GM21723 (cell line): ENCODE measurements around the gene STK32C.

Experiments used
- ATAC-seq: cut with Tn5 transposase; IDR thresholded peaks from one replicate; pipeline ENCODE4 v1.9.1; 2021; ENCODE audit warnings: mild to moderate bottlenecking, moderate library complexity; ENCODE audit not compliant: unreplicated experiment

The STK32C gene

DNA sequence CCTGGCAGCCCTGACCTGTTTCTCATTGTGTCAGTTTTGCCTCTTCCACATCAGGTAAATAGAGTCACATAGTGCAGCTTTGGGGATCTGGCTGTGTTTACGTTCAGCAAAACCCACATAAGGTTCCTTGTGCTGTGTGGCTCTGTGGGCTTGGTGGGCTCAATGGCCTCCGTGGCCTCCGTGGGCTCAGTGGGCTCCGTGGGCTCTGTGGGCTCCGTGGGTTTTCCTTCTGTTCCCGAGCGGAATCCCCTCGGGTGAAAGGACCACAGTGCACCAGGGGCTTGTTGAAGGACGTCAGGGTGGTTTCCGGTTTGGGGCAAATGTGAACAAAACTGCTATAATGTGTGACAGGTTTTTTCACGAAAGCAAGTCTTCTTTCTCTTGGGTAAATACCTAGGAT lies 133.5 kb downstream of the STK32C start:
- ATAC-seq: no peak

GRCh38 chr10:132173185-132173584 lies 134.6 kb downstream of the STK32C start:
- ATAC-seq: no peak

DNA sequence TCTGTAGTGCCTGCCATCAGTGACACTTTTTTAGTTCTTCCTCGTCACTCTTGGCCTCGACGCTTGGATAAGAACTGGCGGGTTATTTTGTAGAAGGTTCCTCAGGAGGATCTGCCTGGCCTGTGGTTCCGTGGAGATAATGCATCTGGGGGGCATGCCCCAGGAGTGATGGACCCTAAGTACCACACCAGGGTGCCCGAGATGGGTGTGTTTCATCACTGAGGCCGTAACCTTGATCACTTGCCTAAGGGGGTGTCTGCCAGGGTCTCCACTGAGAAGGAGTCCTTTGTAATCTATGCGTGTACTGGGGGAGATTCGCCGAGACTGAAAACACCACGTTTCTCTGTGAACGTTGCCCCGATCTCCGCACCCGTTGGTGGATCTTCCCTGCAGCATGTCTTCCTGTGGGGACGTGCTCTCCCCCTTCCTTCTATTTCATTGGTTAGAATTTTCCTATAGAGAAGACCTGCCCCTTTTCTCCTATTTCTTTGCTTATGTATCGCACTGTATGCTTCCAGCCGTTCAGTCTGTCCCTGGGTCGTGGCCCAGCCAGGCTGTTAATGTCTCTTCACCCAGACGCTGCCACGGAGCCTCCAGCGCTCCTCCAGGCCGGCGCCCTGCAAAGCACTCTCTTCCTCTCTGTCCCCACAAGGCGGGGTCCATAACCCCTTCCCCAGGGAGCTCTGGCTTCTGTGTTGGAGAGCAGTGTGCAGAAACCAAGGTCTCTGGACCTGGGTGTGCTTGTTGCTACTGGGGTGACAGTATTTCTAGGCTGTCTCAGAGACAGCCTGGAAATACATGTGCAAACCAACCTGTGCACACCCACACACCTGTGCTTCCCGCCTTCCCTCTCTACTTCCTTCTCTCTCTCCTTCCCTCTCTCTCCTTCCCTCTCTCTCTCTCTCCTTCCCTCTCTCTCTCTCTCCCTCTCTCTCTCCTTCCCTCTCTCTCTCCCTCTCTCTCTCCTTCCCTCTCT lies 135.4 kb downstream of the STK32C start:
- ATAC-seq: no peak

GRCh38 chr10:132170561-132171361 lies 137.0 kb downstream of the STK32C start:
- ATAC-seq: no peak

GRCh38 chr10:132169766-132170560 lies 137.8 kb downstream of the STK32C start:
- no peak for ATAC-seq

GRCh38 chr10:132169031-132169765 lies 138.6 kb downstream of the STK32C start:
- no peak for ATAC-seq

- no peak for ATAC-seq
These were observed 139.1 kb downstream of the STK32C start for GRCh38 chr10:132168571-132169030.

GRCh38 chr10:132167976-132168375 lies 139.8 kb downstream of the STK32C start:
- ATAC-seq: no peak

DNA sequence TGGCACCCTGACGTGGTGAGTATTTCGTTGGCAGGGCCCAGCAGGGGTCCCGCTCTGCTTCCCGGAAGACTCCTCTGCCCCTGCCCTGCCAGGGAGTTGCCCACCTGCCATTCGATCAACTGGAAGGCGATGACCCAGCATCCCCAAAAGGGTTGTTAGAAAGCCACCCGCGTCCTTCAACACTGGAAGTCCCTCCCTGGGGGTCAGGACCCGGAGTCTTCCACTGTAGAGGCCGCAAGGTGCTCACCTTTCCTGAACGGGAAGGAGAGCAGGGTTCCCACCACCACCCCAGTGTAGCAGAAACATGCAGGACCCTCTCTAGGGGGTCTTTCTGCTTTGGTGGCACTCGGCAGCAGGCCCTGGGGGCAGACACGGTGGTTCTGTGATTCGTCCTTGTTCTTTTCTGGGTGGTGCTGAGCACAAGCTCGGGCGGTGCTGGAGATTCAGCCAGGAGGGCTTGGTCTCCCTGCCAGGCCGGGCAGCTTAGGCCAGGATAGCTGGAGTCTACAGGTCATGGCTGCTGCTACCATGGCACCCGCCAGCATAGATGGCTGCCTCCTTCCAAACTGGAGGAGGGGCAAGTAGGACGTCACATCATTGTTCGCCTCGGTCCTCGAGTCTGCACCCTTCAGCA lies 140.6 kb downstream of the STK32C start:
- no peak for ATAC-seq

DNA sequence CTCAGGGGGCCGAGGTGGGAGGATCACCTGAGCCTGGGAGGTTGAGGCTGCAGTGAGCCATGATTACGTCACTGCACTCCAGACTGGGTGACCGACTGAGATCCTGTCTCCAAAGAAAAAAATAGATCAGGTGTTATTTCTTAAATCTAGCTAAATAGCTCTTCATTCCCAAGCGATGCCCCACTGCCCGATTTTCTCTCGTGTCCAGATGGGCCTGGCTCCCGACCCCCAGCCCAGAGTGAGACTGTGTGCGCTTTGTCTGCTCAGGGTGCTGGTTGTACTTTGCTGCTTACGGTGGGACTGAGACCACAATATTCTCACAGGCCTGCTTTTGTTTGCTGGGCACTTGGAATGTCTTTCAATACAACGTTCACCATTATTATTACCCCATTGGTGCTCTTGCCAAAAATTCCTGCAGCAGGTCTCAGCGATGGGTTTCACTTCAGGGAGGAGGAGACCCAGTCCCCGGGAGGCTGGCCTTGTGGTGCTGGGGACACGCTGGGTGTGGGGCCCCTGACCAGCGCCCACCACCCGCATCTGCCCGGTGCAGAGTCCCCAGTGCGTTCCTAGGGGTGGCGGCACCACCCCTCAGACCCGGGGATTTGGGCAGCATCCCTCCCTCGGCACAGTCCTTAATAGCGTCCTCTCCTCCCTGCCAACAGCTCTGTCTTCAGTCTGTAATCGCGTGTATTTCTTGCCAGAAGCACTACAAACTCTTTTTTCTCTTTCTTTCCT lies 141.4 kb downstream of the STK32C start:
- ATAC-seq: no peak

- ATAC-seq: no peak
These were observed 142.3 kb downstream of the STK32C start for GRCh38 chr10:132165416-132165980.

- ATAC-seq: no peak
These were observed 142.9 kb downstream of the STK32C start for GRCh38 chr10:132164761-132165278.

DNA sequence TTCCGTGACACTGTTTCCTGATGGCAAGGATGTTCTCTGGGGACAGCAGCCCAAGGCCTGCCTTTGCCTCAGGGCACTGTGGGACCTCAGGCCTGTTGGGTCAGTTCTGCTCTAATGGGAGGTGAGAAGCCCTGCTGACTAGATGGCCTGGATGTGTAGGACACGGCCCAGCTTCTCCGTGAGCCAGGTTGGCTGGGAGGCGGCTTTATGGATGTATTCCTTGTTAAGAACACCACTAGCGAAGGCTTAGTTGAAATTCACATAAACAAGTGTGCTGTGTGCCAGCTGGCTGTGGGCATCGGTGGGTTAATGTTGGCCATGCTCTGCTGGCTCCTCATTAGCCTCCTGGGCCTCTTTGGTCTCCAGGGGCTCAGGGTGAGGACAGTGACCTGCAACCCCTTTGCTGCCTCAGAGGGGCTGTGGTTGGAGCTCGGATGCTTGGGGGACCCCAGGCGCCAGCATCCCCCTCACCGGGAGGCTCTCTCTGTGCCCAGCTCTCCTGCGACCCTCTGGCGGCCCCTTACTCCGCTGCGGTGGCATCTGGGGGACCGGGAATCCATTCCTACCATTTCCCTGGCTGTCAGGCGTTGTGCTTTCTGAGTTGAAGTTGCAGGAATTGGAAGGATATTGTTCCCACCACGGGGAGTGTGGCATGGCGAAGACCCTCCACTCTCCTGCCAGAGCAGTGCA lies 143.8 kb downstream of the STK32C start:
- no peak for ATAC-seq

GRCh38 chr10:132163278-132163765 lies 144.4 kb downstream of the STK32C start:
- no peak for ATAC-seq

DNA sequence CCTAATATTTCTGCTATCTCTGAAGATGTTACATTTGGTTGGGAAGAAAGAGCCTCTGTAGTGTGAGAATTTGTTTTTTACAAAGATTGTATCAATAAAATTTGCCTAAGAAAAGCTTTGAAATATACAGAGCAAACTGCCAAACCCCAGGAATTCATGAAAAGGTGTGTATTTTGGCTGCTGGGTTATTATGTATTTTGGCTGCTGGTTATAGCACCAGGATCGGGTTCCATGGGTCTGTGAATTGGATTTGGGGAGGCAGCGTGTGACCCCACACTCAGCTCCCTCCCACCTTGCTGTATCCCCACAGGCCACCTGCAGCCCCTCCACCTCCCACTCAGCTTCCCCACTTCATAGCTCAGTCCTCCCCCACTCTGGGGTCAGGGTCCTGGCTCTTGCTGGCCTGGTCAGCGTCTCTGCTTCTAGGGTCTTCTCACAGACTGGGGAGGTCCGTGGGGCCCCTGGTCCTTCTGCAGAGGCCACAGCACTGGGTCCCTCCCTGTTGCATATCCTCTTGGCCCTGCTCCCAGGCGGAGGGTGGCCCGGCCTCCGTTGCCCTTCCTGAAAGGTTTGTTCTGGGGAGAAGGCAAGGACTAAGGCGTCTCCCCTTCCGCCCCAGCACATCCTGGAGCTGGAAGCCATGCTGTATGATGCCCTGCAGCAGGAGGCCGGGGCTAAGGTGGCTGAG lies 145.0 kb downstream of the STK32C start:
- ATAC-seq: no peak

- peak; percentile 58 for ATAC-seq
These were observed 145.7 kb downstream of the STK32C start for GRCh38 chr10:132162021-132162531.
